Pancreas (tissue), 10 donors: ENCODE data around the gene VPS4A. TPM values are rescaled to one million over a fixed set of nuclear protein-coding genes. Genes with fewer than 3 reads are reported as not detected.

Source experiments
- ATAC-seq, 4 donors: fragments of 200-7000 bp; cut with Tn5 transposase; one replicate each; pipeline versions ENCODE4 v1.8.0 to v1.9.1; 2020; ENCODE audit warnings: mild to moderate bottlenecking in 4 of 4, moderate library complexity in 4 of 4
- DNase-seq, 6 donors: peaks; one replicate each; pipeline ENCODE4 v3.0.0-alpha.2; 2020
- FAIRE-seq: peaks from 2 replicates; lab custom pipeline; 2012; peaks lifted over from hg19 to GRCh38; lab: Jason Lieb, UNC
- H3K27ac ChIP-seq, 4 donors: fragments of 200-600 bp; sonication (generic); 1 replicate in 3 of 4; 2 replicates in 1 of 4; pipeline versions ENCODE4 v1.5.0 to v1.8.0; 2020
- H3K27me3 ChIP-seq, 4 donors: fragments of 200-600 bp; one replicate each; pipeline ENCODE4 v1.8.0; 2021
- H3K36me3 ChIP-seq, 3 donors: fragments of 200-600 bp; sonication (generic) in 1 of 3; one replicate each; pipeline versions ENCODE4 v1.5.0 to v1.8.0; 2020 to 2021
- H3K4me1 ChIP-seq, 3 donors: fragments of 200-600 bp; one replicate each; pipeline ENCODE4 v1.8.0; 2021
- H3K4me3 ChIP-seq, 4 donors: fragments of 200-600 bp; sonication (generic) in 2 of 4; one replicate each; pipeline versions ENCODE4 v1.5.0 to v1.8.0; 2020 to 2021
- H3K9me3 ChIP-seq, 4 donors: fragments of 200-600 bp; one replicate each; pipeline ENCODE4 v1.8.0; 2021
- CTCF ChIP-seq, 4 donors: fragments of 200-600 bp; sonication (generic) in 3 of 4; IDR thresholded peaks; one replicate each; pipeline versions ENCODE4 v1.5.0 to v1.8.0; 2021; ENCODE audit warnings: antibody characterized with exemption in 4 of 4
- WGBS, 2 donors: extraction: QIAGEN DNeasy Blood & Tissue Kit; methylation state at CpG; one replicate each; pipeline ENCODE4 v1.1.7; 2013; 5-methylcytosine and 5-hydroxymethylcytosine counted together
- intact Hi-C, 3 donors: fragments of 100-400 bp; cut with DNase I; formaldehyde crosslinking; loops; one replicate each; pipeline versions ENCODE4 v1.11.1 to v1.14.2; 2022
- polyA plus RNA-seq, 2 donors: library from polyadenylated mRNA; stranded (reverse); fragments of 200-250 nt; gene quantifications; one replicate each; pipeline ENCODE4 v1.2.3, GENCODE V29; 2013
- total RNA-seq, 6 donors: library from RNA; stranded (reverse); fragmentation: NEBNext Ultra II Directional in 4 of 6; extraction: Animal tissue kit (Norgen Biotek cat#: 25700) in 4 of 6; gene quantifications; one replicate each; pipeline versions ENCODE4 v1.2.1 to v1.2.4, GENCODE V29; 2021 to 2023
- donor health status: healthy with polysubstance abuse.
- donor health status: DM: no; HTN: no; CAD: no; lungs with moderate emphysema.
- donor health status: DM: no; HTN: no; CAD: no.
- donor health status: control.
- donor health status: control.
- donor health status: Bipolar disorder and iron deficiency.
- donor health status: DM: yes; HTN: yes; CAD: no.
- donor health status: DM: no; HTN: no; CAD: no.
- donor health status: DM: no; HTN: no; CAD: no.
- donor health status: DM: yes; HTN: yes; CAD: no.

VPS4A gene
- total and polyA plus RNA-seq, 8 donors, result 15.6 to 34.8 (median 20.5) TPM

- Histone ChIP-seq H3K27ac (no peak overlapping the region), H3K4me1 (no peaks in the 10 kb centered on the region), H3K9me3 (no peaks in the 10 kb centered on the region), H3K27me3 (no peaks in the 10 kb centered on the region), H3K36me3 (peaks cover 4 to 45% (median 11%) of the 10 kb centered on the region in 3 donors), H3K4me3 (no peak overlapping the region)
- 95% methylated on average over 2 of the region's 2 CpGs for WGBS, 2 donors
- TF ChIP-seq CTCF (IDR thresholded peaks at IDR 0.05), result no peak
- no peak for DNase-seq
- no peak for FAIRE-seq
- ATAC-seq, result no peak
- intact Hi-C loops, result no loop called here
These were observed 60.4 kb downstream of the VPS4A start for GRCh38 chr16:69371564-69371963.

GRCh38 chr16:69373019-69373418 lies 61.9 kb downstream of the VPS4A start:
- H3K36me3 ChIP-seq, result peaks cover 0 to 33% (median 4%) of the 10 kb centered on the region in 3 donors
- no peak for TF ChIP-seq CTCF (IDR thresholded peaks at IDR 0.05)
- H3K4me3 ChIP-seq, result no peak overlapping the region
- no peaks in the 10 kb centered on the region for H3K9me3 ChIP-seq
- intact Hi-C loops, result no loop called here
- FAIRE-seq (peak; percentile 64), ATAC-seq (peak in 1 of 4 donors; percentile 45), DNase-seq (no peak)
- H3K4me1 ChIP-seq, result no peaks in the 10 kb centered on the region
- no peak overlapping the region for H3K27ac ChIP-seq
- 89 to 97% methylated on average over 1 of the region's 1 CpG for WGBS, 2 donors
- no peaks in the 10 kb centered on the region for H3K27me3 ChIP-seq

Other genes starting within 250 kb of the VPS4A start
- gene HAS3, start 205.7 kb upstream of the VPS4A start, total RNA-seq, result 1 to 10 TPM in 3 of 6 donors, under 1 TPM in 3; 0.69 to 3.9 (median 1.0) TPM
- gene HAS3, start 205.7 kb upstream of the VPS4A start, polyA plus RNA-seq, result 1 to 10 TPM in 1 of 2 donors, under 1 TPM in 1; 0.87 to 1.3 TPM
- gene CHTF8, start 178.8 kb upstream of the VPS4A start, total RNA-seq, result 10 to 100 TPM; 32.9 to 74.5 (median 43.7) TPM
- gene CHTF8, start 178.8 kb upstream of the VPS4A start, polyA plus RNA-seq, result 10 to 100 TPM; 21.7 to 40.3 TPM
- 10 to 100 TPM; 21.2 to 29.0 (median 23.1) TPM for gene UTP4, start 178.7 kb upstream of the VPS4A start, total RNA-seq
- 10 to 100 TPM; 11.6 to 19.1 TPM for gene UTP4, start 178.7 kb upstream of the VPS4A start, polyA plus RNA-seq
- gene SNTB2, start 124.2 kb upstream of the VPS4A start, total RNA-seq, result 10 to 100 TPM in 4 of 6 donors, 1 to 10 TPM in 2; 7.4 to 18.2 (median 12.7) TPM
- 1 to 10 TPM; 2.7 to 3.1 TPM for gene SNTB2, start 124.2 kb upstream of the VPS4A start, polyA plus RNA-seq
- 10 to 100 TPM in 1 of 6 donors, 1 to 10 TPM in 5; 3.1 to 14.0 (median 7.7) TPM for gene PDF, start 19.2 kb downstream of the VPS4A start, total RNA-seq
- gene PDF, start 19.2 kb downstream of the VPS4A start, polyA plus RNA-seq, result 1 to 10 TPM; 2.2 to 4.6 TPM
- gene COG8, start 28.2 kb downstream of the VPS4A start, total RNA-seq, result 10 to 100 TPM; 16.2 to 29.0 (median 23.0) TPM
- 10 to 100 TPM; 18.8 to 21.0 TPM for gene COG8, start 28.2 kb downstream of the VPS4A start, polyA plus RNA-seq
- gene NIP7, start 28.4 kb downstream of the VPS4A start, total RNA-seq, result 1 to 10 TPM; 4.7 to 9.4 (median 7.1) TPM
- gene NIP7, start 28.4 kb downstream of the VPS4A start, polyA plus RNA-seq, result 1 to 10 TPM; 6.7 to 8.0 TPM
- gene TMED6, start 40.4 kb downstream of the VPS4A start, total RNA-seq, result 10 to 100 TPM; 13.7 to 94.7 (median 45.4) TPM
- 10 to 100 TPM in 1 of 2 donors, 1 to 10 TPM in 1; 5.2 to 45.5 TPM for gene TMED6, start 40.4 kb downstream of the VPS4A start, polyA plus RNA-seq
- gene TERF2, start 74.7 kb downstream of the VPS4A start, total RNA-seq, result 10 to 100 TPM; 14.9 to 21.5 (median 16.1) TPM
- gene TERF2, start 74.7 kb downstream of the VPS4A start, polyA plus RNA-seq, result 10 to 100 TPM; 10.8 to 11.3 TPM
- 10 to 100 TPM; 18.1 to 38.1 (median 25.0) TPM for gene CYB5B, start 113.3 kb downstream of the VPS4A start, total RNA-seq
- gene CYB5B, start 113.3 kb downstream of the VPS4A start, polyA plus RNA-seq, result 10 to 100 TPM; 16.0 to 24.8 TPM